ENCODE data around the gene AGO1.

- TF ChIP-seq CTCF (IDR thresholded peaks at IDR 0.05) = no peak
- TF ChIP-seq ZFX (IDR thresholded peaks at IDR 0.05; ENCODE audit: borderline replicate concordance) = no peak
Measured at GRCh38 chr1:35864813-35865212, 18.2 kb upstream of the AGO1 start.
